Coronary artery (tissue), 2 donors: ENCODE data around the gene GPRIN3.

Experiments used
- DNase-seq: peaks from one replicate; pipeline ENCODE4 v3.0.0-alpha.2; 2017; ENCODE audit warnings: low spot score
- H3K27ac ChIP-seq, 2 donors: fragments of 200-600 bp; sonication (generic); one replicate each; pipeline ENCODE4 v1.5.1; 2016 to 2019
- H3K4me3 ChIP-seq: fragments of 200-600 bp; sonication (generic); 2 replicates; pipeline ENCODE4 v1.5.1; 2016; ENCODE audit warnings: mild to moderate bottlenecking, moderate library complexity
- TF ChIP-seq, protein P1 (sequence below): fragments of 200-600 bp; sonication (generic); IDR thresholded peaks from one replicate; pipeline ENCODE4 v1.5.1; 2019; ENCODE audit warnings: antibody characterized with exemption

GPRIN3 gene

DNA sequence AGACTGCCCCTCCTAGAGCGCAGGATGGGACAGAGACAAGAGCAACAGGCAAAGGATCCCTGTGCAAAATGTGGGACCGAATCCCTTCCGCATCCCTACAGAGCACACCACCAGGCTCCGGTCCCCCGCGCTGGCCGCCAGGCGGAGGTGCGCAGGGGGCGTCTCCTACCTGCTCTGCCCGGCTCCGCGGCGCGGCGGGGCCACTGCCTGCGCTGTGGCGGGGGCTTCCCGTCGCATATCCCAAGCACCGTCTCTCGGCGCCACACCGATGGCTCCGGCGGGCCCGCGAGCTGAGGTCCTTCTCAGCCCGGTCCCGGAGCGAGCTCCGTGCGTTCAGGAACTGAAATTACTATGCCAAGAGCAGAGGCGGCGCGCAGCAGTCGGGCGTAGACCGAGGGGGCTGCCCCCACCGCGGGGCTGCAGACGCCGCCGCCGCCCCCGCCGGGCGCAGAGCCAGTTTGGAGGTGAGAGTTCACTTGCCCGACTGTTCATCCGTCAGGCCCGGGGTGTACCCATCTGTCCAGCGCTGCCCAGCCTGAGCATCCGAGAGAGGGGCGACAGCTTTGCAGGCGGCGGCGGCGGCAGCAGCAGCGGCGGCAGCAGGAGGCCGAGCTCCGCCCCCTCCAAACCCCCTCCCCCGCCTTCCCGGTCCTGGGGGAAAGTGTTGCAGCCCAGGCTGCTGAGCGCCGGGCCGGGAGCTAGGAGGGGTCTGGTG lies at the start of gene GPRIN3:
Gene GPRIN3 (minus strand): TSS at position 355 of the 715 bp plus-strand sequence. CDS start 57,690 bp downstream, outside the sequence.
- TF ChIP-seq, protein P1, sequence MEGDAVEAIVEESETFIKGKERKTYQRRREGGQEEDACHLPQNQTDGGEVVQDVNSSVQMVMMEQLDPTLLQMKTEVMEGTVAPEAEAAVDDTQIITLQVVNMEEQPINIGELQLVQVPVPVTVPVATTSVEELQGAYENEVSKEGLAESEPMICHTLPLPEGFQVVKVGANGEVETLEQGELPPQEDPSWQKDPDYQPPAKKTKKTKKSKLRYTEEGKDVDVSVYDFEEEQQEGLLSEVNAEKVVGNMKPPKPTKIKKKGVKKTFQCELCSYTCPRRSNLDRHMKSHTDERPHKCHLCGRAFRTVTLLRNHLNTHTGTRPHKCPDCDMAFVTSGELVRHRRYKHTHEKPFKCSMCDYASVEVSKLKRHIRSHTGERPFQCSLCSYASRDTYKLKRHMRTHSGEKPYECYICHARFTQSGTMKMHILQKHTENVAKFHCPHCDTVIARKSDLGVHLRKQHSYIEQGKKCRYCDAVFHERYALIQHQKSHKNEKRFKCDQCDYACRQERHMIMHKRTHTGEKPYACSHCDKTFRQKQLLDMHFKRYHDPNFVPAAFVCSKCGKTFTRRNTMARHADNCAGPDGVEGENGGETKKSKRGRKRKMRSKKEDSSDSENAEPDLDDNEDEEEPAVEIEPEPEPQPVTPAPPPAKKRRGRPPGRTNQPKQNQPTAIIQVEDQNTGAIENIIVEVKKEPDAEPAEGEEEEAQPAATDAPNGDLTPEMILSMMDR, result no peak
- H3K27ac ChIP-seq, result peak within 1 kb of the TSS in 1 of 2 donors; percentile 61
- no peak for DNase-seq
- peak within 1 kb of the TSS; percentile 74 for H3K4me3 ChIP-seq

DNA sequence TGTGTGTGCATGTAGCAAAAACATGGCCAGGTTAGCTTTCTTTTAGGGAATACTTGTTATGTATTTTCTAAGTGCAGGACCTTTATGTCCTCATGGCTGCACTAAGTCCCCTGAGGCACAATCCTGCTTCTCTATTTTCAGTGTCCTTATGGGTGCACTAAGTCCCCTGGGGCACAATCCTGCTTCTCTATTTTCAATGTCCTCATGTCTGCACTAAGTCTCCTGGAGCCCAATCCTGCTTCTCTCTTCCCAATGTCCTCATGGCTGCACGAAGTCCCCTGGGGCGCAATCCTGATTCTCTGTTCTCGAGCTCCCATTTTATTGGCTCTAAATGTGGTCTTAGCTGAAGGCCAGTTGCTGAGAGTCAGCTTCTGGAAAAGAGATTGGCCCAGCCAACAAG lies 49.7 kb upstream of the GPRIN3 start:
- TF ChIP-seq, protein P1, result no peak
- H3K27ac ChIP-seq, result no peak overlapping the region
- no peak overlapping the region for H3K4me3 ChIP-seq
- no peak for DNase-seq

DNA sequence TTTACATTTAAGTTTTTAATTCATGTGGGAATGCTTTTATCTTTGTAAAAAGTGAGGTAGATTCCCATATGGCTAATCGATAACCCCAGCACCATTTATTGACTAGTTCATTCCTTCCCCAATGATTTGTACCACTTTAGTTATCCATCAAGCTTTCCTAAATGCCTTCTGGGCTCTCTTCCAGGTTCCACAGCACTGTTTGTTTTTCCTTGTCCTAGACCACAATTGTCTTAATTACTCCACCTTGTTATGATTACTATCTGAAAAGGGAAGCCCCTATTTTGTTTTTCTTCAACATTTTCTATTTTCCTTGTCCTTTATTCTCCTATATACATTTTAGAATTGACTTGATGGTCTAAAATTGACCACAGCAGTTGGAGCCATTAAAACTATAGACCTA lies 48.5 kb upstream of the GPRIN3 start:
- Histone ChIP-seq H3K27ac (no peak overlapping the region), H3K4me3 (no peak overlapping the region)
- TF ChIP-seq, protein P1, result no peak
- DNase-seq, result no peak

DNA sequence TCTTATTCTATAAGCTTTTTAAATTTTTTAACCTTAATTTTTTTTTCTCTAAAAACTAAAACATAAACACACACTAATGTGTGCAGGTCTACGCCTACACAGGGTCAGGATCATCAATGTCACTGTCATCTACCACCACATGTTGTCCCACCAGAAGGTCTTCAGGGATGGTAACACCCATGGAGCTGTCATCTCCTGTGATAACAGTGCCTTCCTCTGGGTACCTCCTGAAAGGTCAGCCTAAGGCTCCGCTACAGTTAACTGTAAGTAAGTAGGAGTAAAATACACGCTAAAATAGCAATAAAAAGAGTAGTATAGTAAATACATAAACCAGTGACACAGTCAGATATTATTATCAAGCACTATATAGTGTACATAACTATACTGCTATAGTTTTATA lies 45.9 kb upstream of the GPRIN3 start:
- DNase-seq, result no peak
- Histone ChIP-seq H3K4me3 (no peak overlapping the region), H3K27ac (no peak overlapping the region)
- TF ChIP-seq, protein P1, result no peak

DNA sequence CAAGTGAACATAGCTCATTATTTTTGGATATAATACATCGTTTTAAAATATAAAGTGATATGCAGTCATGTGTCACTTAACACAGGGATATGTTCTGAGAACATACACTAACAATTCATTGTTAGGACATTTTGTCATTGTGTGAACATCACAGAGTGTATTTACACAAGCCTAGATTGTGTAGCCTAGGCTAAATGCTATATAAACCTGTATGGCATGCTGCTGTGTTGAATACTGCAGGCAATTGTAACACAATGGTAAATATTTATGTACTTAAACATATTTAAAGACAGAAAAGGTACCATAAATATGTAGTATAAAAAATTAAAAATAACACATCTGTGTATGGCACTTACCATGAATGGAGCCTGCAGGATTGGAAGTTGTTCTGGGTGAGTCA lies 44.9 kb upstream of the GPRIN3 start:
- Histone ChIP-seq H3K4me3 (no peak overlapping the region), H3K27ac (no peak overlapping the region)
- TF ChIP-seq, protein P1, result no peak
- DNase-seq, result no peak

DNA sequence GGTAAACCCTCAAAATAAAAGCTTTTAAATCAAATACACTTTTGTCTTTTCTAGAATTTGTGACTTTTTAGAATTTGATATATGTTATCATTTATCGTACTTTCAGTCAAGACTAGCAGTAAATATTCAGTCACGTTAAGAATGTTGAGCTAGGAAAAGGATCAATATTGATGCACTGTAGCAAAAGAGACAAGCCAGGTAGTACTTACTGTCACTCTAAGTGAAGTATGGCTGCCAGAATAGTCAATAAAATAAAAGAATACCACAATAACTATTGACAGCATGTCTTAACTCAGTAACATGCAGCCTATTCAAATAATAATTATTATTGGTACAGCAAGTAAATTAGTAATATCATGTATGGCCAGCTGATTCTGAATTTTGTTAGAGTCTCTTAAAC lies 43.6 kb upstream of the GPRIN3 start:
- DNase-seq, result no peak
- H3K27ac ChIP-seq, result no peak overlapping the region
- TF ChIP-seq, protein P1, result no peak
- no peak overlapping the region for H3K4me3 ChIP-seq

DNA sequence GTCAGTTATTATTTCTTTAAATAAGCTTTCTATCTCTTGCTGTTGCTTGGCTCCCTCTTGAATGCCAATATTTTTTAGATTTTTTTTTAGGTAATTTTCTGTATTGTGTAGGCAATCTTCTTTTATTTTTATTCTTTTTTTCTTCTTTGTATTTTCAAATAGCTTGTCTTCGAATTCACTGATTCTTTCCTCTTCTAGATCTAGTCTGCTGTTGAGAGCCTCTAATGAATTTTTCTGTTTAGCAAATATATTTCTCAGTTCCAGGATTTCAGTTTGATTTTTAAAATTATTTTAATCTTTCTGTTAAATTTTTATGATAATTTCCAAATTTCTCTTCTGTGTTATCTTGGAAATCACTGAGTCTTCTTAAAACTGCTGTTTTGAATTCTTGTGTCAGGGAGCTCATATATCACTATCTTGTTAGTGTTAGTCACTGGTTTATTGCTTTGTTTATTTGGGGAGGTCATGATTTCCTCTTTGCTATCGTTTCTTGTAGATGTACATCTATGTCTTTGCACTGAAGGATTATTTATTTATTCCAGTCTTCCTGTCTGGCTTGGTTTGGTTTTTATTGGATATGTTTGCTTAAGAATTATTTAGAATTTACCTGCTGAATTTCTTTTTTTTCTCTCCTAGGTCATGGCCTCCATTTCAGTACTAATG lies 39.9 kb upstream of the GPRIN3 start:
- no peak overlapping the region for H3K27ac ChIP-seq
- no peak overlapping the region for H3K4me3 ChIP-seq
- no peak for DNase-seq
- TF ChIP-seq, protein P1, result no peak
